Middle frontal gyrus (tissue), 1 donor: ENCODE measurements around the gene CTSZ.
"Not testable (repeated sequence)": the region's sequence is repeated elsewhere in the genome, so short reads cannot be mapped to it uniquely, and the experiment has no call there.

ENCODE experiments used
- DNase-seq: peaks from one replicate; pipeline ENCODE4 v3.0.0-alpha.2; 2015; ENCODE audit warnings: low spot score; ENCODE audit errors: extremely low spot score

CTSZ gene

GRCh38 chr20:59001068-59001448, 6.0 kb downstream of the CTSZ start:
- no peak for DNase-seq

GRCh38 chr20:59000326-59000725, 6.7 kb downstream of the CTSZ start:
- DNase-seq, result no peak

GRCh38 chr20:58998656-58999055, 8.4 kb downstream of the CTSZ start:
- no peak for DNase-seq

GRCh38 chr20:58997141-58997770, 9.8 kb downstream of the CTSZ start:
- no peak for DNase-seq

DNA sequence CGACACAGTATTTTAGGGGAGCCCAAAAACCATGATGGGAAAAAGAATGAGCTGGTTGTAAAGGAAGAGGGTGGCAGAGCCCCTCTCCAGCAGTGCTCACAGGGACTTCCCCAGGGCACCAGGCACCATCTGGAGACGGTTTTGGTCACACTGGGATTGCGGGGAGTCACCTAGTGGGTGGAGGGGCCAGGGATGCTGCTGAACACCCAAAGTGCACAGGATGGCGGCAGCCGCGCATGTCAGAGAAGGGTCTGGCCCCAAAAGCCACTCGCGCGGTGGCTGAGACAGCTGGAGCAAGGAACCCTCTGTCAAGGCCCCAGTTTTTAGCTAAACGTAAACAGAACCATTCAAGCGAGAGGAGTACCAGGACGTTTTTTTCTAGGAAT, 10.8 kb downstream of the CTSZ start:
- DNase-seq, result no peak

DNA sequence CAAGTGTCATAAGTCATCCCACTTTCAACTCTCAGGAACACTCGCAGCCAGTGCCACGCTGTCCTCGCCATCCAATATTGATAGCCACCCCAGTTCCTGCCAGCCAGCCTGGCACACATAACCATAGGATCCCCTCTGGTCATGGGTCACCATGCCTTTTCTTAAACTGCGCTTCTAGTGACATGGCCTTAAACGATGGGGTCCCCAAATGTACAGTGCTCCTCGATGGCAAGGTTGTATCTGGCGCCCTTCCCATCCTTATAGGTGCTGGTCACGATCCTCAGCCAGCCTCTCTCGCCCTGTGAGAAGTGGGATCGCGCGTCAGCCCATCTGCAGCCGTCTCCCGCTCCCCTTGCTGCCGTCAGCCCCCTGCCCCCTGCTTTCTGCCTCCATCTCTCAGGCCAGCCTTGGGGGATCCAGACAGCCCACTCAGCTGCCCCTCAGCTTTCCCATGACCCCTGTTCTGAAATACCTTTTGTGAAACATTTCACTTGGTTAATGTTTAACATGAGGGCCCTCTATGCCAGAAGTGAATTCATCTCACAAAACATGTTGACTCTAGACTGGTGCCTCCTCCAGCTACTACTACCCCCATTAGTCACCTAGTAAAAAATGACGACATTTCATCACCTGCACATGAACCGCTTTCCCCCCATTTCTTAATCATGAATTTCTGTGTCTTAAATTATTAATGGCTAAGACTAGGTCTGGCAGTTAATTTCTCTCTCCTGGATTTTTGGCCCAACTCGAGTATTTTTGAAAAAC, 11.4 kb downstream of the CTSZ start:
- no peak for DNase-seq

- no peak for DNase-seq
Measured at GRCh38 chr20:58994390-58995159, 12.5 kb downstream of the CTSZ start.

DNA sequence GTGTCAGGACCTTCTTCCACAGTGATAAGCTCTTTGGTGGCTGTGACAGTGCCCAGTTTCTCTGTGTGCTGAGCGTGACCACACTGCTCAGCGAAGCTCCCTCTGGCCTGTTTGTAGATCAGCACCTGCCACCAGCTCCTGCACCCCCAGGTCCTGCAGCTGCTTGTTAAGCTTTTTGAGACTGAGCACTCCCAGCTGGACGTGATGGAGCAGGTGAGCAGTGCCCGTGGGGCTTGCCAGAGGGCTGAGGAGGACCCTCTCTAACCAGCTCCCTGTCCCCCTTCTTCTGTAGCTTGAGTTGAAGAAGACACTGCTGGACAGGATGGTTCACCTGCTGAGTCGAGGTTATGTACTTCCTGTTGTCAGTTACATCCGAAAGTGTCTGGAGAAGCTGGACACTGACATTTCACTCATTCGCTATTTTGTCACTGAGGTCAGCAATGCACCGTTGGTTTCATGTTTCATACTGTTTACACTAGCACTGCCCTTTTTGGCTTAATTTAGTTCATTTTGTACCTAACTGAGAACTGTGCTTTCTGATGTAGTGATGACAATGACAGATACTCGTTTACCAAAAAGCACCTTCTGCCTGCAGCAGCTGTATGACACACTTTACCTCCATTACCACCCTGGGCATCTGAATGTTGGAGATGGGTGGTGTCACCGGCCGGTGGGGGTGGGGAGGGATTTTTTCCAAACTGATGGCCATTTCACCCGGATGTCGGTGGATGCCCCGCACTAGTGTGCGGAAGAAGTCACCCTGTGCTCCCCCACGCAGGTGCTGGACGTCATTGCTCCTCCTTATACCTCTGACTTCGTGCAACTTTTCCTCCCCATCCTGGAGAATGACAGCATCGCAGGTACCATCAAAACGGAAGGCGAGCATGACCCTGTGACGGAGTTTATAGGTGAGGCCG, 13.5 kb downstream of the CTSZ start:
- no peak for DNase-seq

- no peak for DNase-seq
Measured at GRCh38 chr20:58992911-58993310, 14.1 kb downstream of the CTSZ start.

GRCh38 chr20:58991715-58992114, 15.3 kb downstream of the CTSZ start:
- no peak for DNase-seq

DNA sequence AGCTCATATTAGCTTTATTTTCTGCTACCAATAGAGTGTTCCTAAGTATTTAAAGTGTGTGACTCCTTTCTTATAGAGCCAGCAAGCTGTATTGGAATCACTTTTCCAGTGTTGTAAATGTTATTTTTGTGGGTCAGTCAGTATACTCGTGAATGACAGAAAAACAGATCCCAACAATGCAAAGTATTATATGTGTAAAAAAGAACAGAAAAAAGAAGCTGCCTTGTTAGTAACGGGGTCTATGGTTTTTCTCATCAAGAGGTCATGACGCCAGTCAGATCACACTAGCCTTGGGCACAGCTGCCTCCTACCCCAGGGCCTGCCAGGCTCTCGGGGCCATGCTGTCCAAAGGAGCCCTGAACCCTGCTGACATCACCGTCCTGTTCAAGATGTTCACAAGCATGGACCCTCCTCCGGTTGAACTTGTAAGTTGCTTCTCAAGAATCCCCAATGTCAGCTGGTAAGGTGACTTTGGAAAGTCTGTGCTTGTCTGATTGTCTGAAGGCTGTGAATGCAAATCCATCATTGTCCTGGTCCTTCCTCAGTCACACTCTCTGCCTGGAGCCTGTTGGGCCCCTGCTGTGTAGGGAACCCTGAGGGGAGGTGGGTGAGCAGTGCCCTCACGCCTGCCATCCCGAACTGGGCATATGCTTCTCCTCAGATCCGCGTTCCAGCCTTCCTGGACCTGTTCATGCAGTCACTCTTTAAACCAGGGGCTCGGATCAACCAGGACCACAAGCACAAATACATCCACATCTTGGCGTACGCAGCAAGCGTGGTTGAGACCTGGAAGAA, 16.2 kb downstream of the CTSZ start:
- DNase-seq, result no peak

DNA sequence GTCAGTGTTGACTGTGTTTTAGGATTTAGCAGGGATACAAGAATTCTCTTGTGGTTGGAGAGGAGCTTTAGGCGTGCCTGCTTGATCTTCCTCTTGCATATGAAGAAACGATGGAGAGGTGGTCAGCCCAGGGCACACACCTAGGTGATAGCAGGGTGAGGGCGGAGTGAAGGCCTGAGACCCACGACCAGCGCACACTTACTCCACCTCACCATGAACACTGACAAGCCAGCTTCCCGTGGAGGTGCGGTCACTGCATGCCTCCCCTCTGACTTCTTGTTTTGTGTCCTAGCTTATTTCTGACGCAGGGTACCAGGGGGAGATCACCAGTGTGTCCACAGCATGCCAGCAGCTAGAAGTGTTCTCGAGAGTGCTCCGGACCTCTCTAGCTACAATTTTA, 17.9 kb downstream of the CTSZ start:
- no peak for DNase-seq

- no peak for DNase-seq
Measured at GRCh38 chr20:58988565-58988882, 18.5 kb downstream of the CTSZ start.

DNA sequence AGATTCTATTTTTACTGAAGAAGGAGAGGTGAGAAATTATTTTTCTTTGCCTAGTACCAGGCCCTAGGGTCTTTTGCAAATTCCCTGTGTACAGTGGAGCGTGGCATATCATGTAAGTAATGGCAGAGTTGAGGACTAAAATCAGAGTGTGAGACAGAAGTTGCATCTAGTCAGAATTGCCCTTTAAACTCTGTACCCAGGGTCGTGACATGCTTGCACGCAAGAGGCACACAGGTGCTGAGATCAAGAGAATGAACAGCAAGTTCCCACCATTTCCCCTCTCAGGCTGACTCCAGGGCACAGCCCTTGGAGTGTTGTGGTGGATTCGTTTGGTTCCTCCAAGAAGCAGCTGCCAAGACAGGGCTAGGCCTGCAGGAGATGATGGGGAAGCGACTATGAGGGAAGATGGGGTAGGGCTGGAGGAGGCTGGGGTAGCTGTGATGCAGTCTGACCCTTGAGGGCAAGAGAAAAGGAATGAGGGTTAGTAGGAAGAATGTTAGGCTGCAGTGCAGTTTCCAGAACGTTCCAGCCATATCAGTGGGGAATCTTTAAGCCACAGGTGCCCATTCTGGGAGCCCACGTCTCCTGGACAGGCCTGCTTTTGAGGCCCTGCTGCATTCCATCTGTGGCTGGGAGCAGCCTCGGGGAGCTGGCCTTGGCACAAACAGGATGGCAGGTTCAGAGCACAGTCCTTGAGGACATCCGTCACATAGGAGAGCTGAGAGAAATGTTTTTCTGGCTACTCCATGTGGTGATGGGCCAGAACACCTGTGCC, 19.1 kb downstream of the CTSZ start:
- DNase-seq, result no peak

GRCh38 chr20:58986968-58987517, 20.0 kb downstream of the CTSZ start:
- DNase-seq, result no peak

GRCh38 chr20:58986286-58986967, 20.6 kb downstream of the CTSZ start:
- no peak for DNase-seq

DNA sequence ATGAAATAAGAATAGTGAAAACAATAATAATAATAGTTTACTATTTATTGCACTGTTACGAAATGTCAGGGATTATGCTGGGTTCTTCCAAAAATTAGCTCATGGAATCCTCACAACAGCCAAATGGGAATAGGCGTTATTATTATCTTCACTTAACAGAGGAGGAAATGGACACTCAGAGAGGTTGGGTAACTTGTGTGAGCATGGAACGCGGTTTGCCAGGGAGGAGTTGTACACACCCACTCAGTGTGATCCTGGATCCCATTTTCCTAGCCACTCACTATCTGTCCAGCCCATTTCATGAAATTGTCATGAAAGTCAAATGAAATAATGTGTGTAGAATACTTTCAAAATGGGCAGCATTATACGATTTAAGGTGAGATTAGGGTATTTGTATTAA, 21.4 kb downstream of the CTSZ start:
- DNase-seq, result no peak

- no peak for DNase-seq
Measured at GRCh38 chr20:58984691-58985090, 22.4 kb downstream of the CTSZ start.

DNA sequence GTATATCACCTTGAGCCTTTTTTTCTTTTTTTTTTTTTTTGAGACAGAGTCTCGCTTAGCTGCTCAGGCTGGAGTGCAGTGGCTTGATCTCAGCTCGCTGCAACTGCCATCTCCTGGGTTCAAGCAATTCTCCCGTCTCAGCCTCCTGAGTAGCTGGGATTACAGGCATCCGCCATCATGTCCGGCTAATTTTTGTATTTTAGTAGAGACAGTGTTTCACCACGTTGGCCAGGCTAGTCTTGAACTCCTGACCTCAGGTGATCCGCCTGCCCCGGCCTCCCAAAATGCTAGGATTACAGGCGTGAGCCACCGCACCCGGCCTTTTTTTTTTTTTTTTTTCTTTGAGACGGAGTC, 24.0 kb downstream of the CTSZ start:
- not testable (repeated sequence) for DNase-seq
